Non-pigmented ciliary epithelial cell (primary cell): ENCODE results near the gene PCOLCE2.

Source experiments
- DNase-seq: peaks from one replicate; pipeline ENCODE4 v3.0.0-alpha.2; 2010; ENCODE audit warnings: low read depth

The PCOLCE2 gene

GRCh38 chr3:142888481-142889211 lies at the start of gene PCOLCE2:
Gene PCOLCE2, minus strand, starts transcription at chr3:142889083. Its CDS starts 187 bp downstream, at chr3:142888896.
- no peak for DNase-seq

GRCh38 chr3:142935963-142936362 lies 47.1 kb upstream of the PCOLCE2 start:
- DNase-seq: no peak

GRCh38 chr3:142934887-142935269 lies 46.0 kb upstream of the PCOLCE2 start:
- no peak for DNase-seq

- DNase-seq: no peak
These were observed 45.4 kb upstream of the PCOLCE2 start for GRCh38 chr3:142934128-142934886.

- DNase-seq: no peak
These were observed 42.3 kb upstream of the PCOLCE2 start for GRCh38 chr3:142931222-142931621.

GRCh38 chr3:142930463-142930862 lies 41.6 kb upstream of the PCOLCE2 start:
- DNase-seq: no peak

GRCh38 chr3:142929890-142930289 lies 41.0 kb upstream of the PCOLCE2 start:
- no peak for DNase-seq

GRCh38 chr3:142929109-142929508 lies 40.2 kb upstream of the PCOLCE2 start:
- DNase-seq: no peak

- DNase-seq: no peak
These were observed 37.6 kb upstream of the PCOLCE2 start for GRCh38 chr3:142926368-142926944.

- DNase-seq: no peak
These were observed 36.3 kb upstream of the PCOLCE2 start for GRCh38 chr3:142925140-142925539.

GRCh38 chr3:142923694-142924093 lies 34.8 kb upstream of the PCOLCE2 start:
- no peak for DNase-seq

- no peak for DNase-seq
These were observed 27.7 kb upstream of the PCOLCE2 start for GRCh38 chr3:142916605-142917004.

GRCh38 chr3:142915636-142916035 lies 26.8 kb upstream of the PCOLCE2 start:
- DNase-seq: no peak

GRCh38 chr3:142914286-142914811 lies 25.5 kb upstream of the PCOLCE2 start:
- no peak for DNase-seq

- DNase-seq: no peak
These were observed 24.5 kb upstream of the PCOLCE2 start for GRCh38 chr3:142913432-142913831.

- DNase-seq: no peak
These were observed 23.7 kb upstream of the PCOLCE2 start for GRCh38 chr3:142912402-142913172.

- no peak for DNase-seq
These were observed 21.4 kb upstream of the PCOLCE2 start for GRCh38 chr3:142910280-142910679.

GRCh38 chr3:142909282-142909681 lies 20.4 kb upstream of the PCOLCE2 start:
- no peak for DNase-seq

- no peak for DNase-seq
These were observed 19.1 kb upstream of the PCOLCE2 start for GRCh38 chr3:142907996-142908395.

- no peak for DNase-seq
These were observed 16.0 kb upstream of the PCOLCE2 start for GRCh38 chr3:142904639-142905436.

GRCh38 chr3:142902356-142902755 lies 13.5 kb upstream of the PCOLCE2 start:
- no peak for DNase-seq
